Natural killer cell (primary cell): ENCODE data around the gene RTP2. TPM values are rescaled to one million over a fixed set of nuclear protein-coding genes. Genes with fewer than 3 reads are reported as not detected.
A peak's percentile ranks its signal among the peaks of the same experiment; 100 is the strongest.

Experiments used
- ATAC-seq, 3 donors: fragments of 150-1000 bp in 2 of 3; fragments of 200-7000 bp in 1 of 3; cut with Tn5 transposase; 1 replicate in 1 of 3; 2 replicates in 2 of 3; pipeline ENCODE4 v1.10.0; 2021; ENCODE audit warnings: mild to moderate bottlenecking in 2 of 3, moderate library complexity in 2 of 3
- DNase-seq, 2 donors: peaks; one replicate each; pipeline versions ENCODE4 v3.0.0 to v3.0.0-alpha.2; 2013 to 2021; ENCODE audit warnings: mixed read lengths in 1 of 2
- H3K27ac ChIP-seq: one replicate; pipeline ENCODE4 v1.5.1; 2013; ENCODE audit warnings: mild to moderate bottlenecking, low read length
- H3K27me3 ChIP-seq: one replicate; pipeline ENCODE4 v1.6.1; 2013; ENCODE audit warnings: low read length; ENCODE audit not compliant: control insufficient read depth, insufficient read depth
- H3K36me3 ChIP-seq: one replicate; pipeline ENCODE4 v1.6.1; 2013; ENCODE audit warnings: low read length; ENCODE audit not compliant: control insufficient read depth, insufficient read depth
- H3K4me1 ChIP-seq: one replicate; pipeline ENCODE4 v1.6.1; 2013; ENCODE audit warnings: low read length; ENCODE audit not compliant: control insufficient read depth, insufficient read depth
- H3K4me3 ChIP-seq: one replicate; pipeline ENCODE4 v1.5.1; 2013; ENCODE audit warnings: low read length
- H3K9me3 ChIP-seq: one replicate; pipeline ENCODE4 v1.6.1; 2013; ENCODE audit warnings: low read length; ENCODE audit not compliant: control insufficient read depth, insufficient read depth
- H3K27ac Mint-ChIP-seq, 2 donors: one replicate each; pipeline ENCODE4 v1.8.0; 2022; ENCODE audit warnings: mild to moderate bottlenecking in 2 of 2, mixed read lengths in 2 of 2, moderate library complexity in 1 of 2
- H3K27me3 Mint-ChIP-seq, 2 donors: one replicate each; pipeline ENCODE4 v1.8.0; 2022; ENCODE audit warnings: low read depth in 2 of 2, mixed read lengths in 2 of 2
- H3K36me3 Mint-ChIP-seq: one replicate; pipeline ENCODE4 v1.8.0; 2022; ENCODE audit warnings: mixed read lengths
- H3K4me1 Mint-ChIP-seq, 2 donors: one replicate each; pipeline ENCODE4 v1.8.0; 2022; ENCODE audit warnings: mixed read lengths in 2 of 2
- H3K4me3 Mint-ChIP-seq: one replicate; pipeline ENCODE4 v1.8.0; 2022; ENCODE audit warnings: mild to moderate bottlenecking, moderate library complexity, mixed read lengths
- H3K9me3 Mint-ChIP-seq, 2 donors: one replicate each; pipeline ENCODE4 v1.8.0; 2022; ENCODE audit warnings: mixed read lengths in 2 of 2
- CTCF ChIP-seq: fragments of 200-600 bp; IDR thresholded peaks from one replicate; pipeline ENCODE4 v1.8.0; 2022; ENCODE audit warnings: antibody characterized with exemption
- WGBS: methylation state at CpG from one replicate; pipeline ENCODE4 v1.1.7; 2013; ENCODE audit warnings: missing lambda C conversion rate; ENCODE audit not compliant: insufficient coverage; 5-methylcytosine and 5-hydroxymethylcytosine counted together
- intact Hi-C: fragments of 100-400 bp; cut with micrococcal nuclease; formaldehyde crosslinking; loops from one replicate; pipeline ENCODE4 v1.14.2; 2022
- total RNA-seq, 4 donors: library from RNA; stranded (reverse); fragments of 120-200 nt in 1 of 4; gene quantifications; one replicate each; pipeline versions ENCODE4 v1.2.3 to v1.2.4, GENCODE V29; 2013 to 2022

Gene RTP2
- total RNA-seq, 3 donors from 2014 or later (not counting 1 experiment from before 2014, with no cell fraction given): not detected

GRCh38 chr3:187738331-187739093, 36.2 kb upstream of the RTP2 start:
- Mint-ChIP-seq H3K9me3 (no peaks in the 10 kb centered on the region), H3K27me3 (no peaks in the 10 kb centered on the region), H3K4me1 (peaks cover 57 to 60% of the 10 kb centered on the region in 2 donors), H3K36me3 (no peaks in the 10 kb centered on the region), H3K27ac (peak overlapping the region; percentile 97 to 100), H3K4me3 (peak overlapping the region; percentile 99)
- peaks cover 57% of the 10 kb centered on the region for H3K4me1 ChIP-seq
- H3K4me3 ChIP-seq: peak overlapping the region; percentile 90
- peak overlapping the region; percentile 78 for H3K27ac ChIP-seq
- peaks cover 1% of the 10 kb centered on the region for H3K36me3 ChIP-seq
- H3K27me3 ChIP-seq: no peaks in the 10 kb centered on the region
- intact Hi-C loops: loop anchor here (1.0 kb wide), 4 partner anchors 1216 to 1410 kb away; no protein-coding TSS in a partner anchor
- WGBS: under 1% methylated on average over 43 of the region's 43 CpGs
- peak; percentile 71 for TF ChIP-seq CTCF
- no peaks in the 10 kb centered on the region for H3K9me3 ChIP-seq
- ATAC-seq (peak; percentile 53 to 66 (median 56)), DNase-seq (peak; percentile 42 to 88)

DNA sequence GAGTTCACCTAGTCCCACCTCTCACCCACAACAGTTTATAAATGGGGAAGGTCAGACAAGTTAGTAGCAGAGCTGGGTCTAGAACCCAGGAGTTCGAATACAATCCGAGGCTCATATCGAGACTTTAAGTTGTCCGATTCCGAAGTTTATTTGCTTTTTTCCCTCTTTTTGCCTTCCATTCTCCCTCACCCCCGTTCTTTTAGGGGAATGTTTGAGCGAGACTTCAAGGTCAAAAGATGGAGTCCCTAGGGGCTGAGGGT, 35.6 kb upstream of the RTP2 start:
- Mint-ChIP-seq H3K4me3 (peak overlapping the region; percentile 99), H3K27me3 (no peaks in the 10 kb centered on the region), H3K36me3 (no peaks in the 10 kb centered on the region), H3K27ac (peak overlapping the region; percentile 97 to 100), H3K4me1 (peaks cover 54 to 58% of the 10 kb centered on the region in 2 donors), H3K9me3 (no peaks in the 10 kb centered on the region)
- peak overlapping the region; percentile 78 for H3K27ac ChIP-seq
- ATAC-seq (no peak), DNase-seq (no peak)
- WGBS: 3% methylated on average over 6 of the region's 7 CpGs
- H3K4me3 ChIP-seq: peak overlapping the region; percentile 90
- intact Hi-C loops: loop anchor here (1.0 kb wide), 2 partner anchors 1216 to 1303 kb away; no protein-coding TSS in a partner anchor
- H3K27me3 ChIP-seq: no peaks in the 10 kb centered on the region
- TF ChIP-seq CTCF: no peak
- H3K4me1 ChIP-seq: peaks cover 57% of the 10 kb centered on the region
- H3K36me3 ChIP-seq: peaks cover 5% of the 10 kb centered on the region
- no peaks in the 10 kb centered on the region for H3K9me3 ChIP-seq

DNA sequence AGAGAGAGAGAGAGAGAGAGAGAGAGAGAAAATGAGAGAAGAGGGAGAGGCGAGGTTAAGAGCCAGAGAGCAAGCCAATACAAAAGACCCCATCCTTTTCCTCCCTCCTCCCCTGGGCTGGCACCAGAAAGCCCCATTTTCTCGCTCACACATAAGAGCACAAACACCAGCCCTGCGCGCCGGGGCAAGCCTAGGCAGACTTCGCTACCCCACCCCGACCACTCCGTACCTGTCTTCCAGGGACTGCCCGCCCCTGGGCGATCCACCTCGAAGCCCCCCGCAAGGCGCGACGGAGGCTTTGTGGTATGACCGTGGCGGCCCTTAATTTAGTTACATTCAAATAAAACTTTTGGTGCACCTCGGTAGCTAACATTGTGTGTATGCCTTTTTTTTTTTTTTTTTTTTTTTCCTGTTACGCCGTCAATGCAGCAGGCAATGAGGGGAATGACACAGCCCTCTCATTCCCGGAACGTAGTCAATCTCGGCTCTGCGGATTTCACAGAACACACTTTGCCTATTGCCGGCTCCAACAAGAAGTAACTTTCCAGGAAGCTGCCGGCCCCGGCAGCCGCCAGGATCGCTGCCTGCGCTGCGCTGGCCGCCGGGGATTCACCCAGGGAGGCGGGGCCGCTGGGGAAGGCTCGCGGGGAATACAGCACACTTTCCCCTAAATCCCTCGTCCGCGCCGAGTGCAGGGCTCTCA, 35.2 kb upstream of the RTP2 start:
- Histone ChIP-seq H3K27ac (peak overlapping the region; percentile 78), H3K27me3 (no peaks in the 10 kb centered on the region), H3K36me3 (peaks cover 5% of the 10 kb centered on the region), H3K4me3 (peak overlapping the region; percentile 90), H3K4me1 (peaks cover 52% of the 10 kb centered on the region), H3K9me3 (no peaks in the 10 kb centered on the region)
- ATAC-seq (peak; percentile 13 to 35 (median 18)), DNase-seq (peak; percentile 51 to 75)
- no peak for TF ChIP-seq CTCF
- Mint-ChIP-seq H3K9me3 (no peaks in the 10 kb centered on the region), H3K4me1 (peaks cover 50 to 53% of the 10 kb centered on the region in 2 donors), H3K27ac (peak overlapping the region; percentile 97 to 100), H3K4me3 (peak overlapping the region; percentile 99), H3K36me3 (no peaks in the 10 kb centered on the region), H3K27me3 (no peaks in the 10 kb centered on the region)
- intact Hi-C loops: loop anchor here (1.0 kb wide), 2 partner anchors 1217 to 1304 kb away; no protein-coding TSS in a partner anchor
- WGBS: 2% methylated on average over 40 of the region's 41 CpGs
